GM12891 (cell line): ENCODE data around the gene TMPRSS5.
A peak's percentile ranks its signal among the peaks of the same experiment; 100 is the strongest.

ENCODE experiments used
- DNase-seq: peaks from one replicate; pipeline ENCODE4 v3.0.0; 2011; ENCODE audit warnings: low spot score; ENCODE audit not compliant: insufficient read length
- FAIRE-seq: peaks from 2 replicates; lab custom pipeline; 2011; peaks lifted over from hg19 to GRCh38; lab: Jason Lieb, UNC
- PAX5 ChIP-seq: IDR thresholded peaks from 2 replicates; pipeline ENCODE4 v1.6.1; 2011; ENCODE audit warnings: low read length, moderate library complexity, mild to moderate bottlenecking; ENCODE audit not compliant: insufficient read depth, severe bottlenecking
- POLR2A ChIP-seq: IDR thresholded peaks from 2 replicates; pipeline ENCODE4 v1.6.1; 2011; ENCODE audit warnings: low read depth, low read length, control low read depth
- POLR2AphosphoS5 ChIP-seq: IDR thresholded peaks from 2 replicates; pipeline ENCODE4 v1.6.1; 2011; ENCODE audit warnings: low read depth, low read length, control low read depth
- POU2F2 ChIP-seq: IDR thresholded peaks from 2 replicates; pipeline ENCODE4 v1.6.1; 2011; ENCODE audit warnings: low read depth, mild to moderate bottlenecking, control low read depth, low read length, moderate library complexity
- SPI1 ChIP-seq: IDR thresholded peaks from 2 replicates; pipeline ENCODE4 v1.6.1; 2011; ENCODE audit warnings: low read depth, low read length, control low read depth
- TAF1 ChIP-seq: IDR thresholded peaks from 2 replicates; pipeline ENCODE4 v1.6.1; 2011; ENCODE audit warnings: low read depth, low read length, control low read depth

Gene TMPRSS5

GRCh38 chr11:113685654-113686359 is 20.3 kb downstream of the TMPRSS5 start:
- TF ChIP-seq TAF1 (no peak), PAX5 (no peak), POU2F2 (no peak), POLR2A (no peak), SPI1 (no peak), POLR2AphosphoS5 (no peak)
- peak; percentile 63 for FAIRE-seq

GRCh38 chr11:113684496-113684895 is 21.6 kb downstream of the TMPRSS5 start:
- FAIRE-seq, result no peak
- no peak for DNase-seq
- TF ChIP-seq TAF1 (no peak), POLR2A (no peak), POLR2AphosphoS5 (no peak), PAX5 (no peak), SPI1 (no peak), POU2F2 (no peak)

More at GRCh38 chr11:113685654-113686359, 20.3 kb downstream of the TMPRSS5 start:
- DNase-seq, result no peak

GRCh38 chr11:113683481-113684046 is 22.5 kb downstream of the TMPRSS5 start:
- DNase-seq (no peak), FAIRE-seq (no peak)
- TF ChIP-seq POLR2AphosphoS5, result no peak
- TF ChIP-seq POU2F2, result no peak
- no peak for TF ChIP-seq TAF1
- no peak for TF ChIP-seq POLR2A
- no peak for TF ChIP-seq PAX5
- no peak for TF ChIP-seq SPI1

DNA sequence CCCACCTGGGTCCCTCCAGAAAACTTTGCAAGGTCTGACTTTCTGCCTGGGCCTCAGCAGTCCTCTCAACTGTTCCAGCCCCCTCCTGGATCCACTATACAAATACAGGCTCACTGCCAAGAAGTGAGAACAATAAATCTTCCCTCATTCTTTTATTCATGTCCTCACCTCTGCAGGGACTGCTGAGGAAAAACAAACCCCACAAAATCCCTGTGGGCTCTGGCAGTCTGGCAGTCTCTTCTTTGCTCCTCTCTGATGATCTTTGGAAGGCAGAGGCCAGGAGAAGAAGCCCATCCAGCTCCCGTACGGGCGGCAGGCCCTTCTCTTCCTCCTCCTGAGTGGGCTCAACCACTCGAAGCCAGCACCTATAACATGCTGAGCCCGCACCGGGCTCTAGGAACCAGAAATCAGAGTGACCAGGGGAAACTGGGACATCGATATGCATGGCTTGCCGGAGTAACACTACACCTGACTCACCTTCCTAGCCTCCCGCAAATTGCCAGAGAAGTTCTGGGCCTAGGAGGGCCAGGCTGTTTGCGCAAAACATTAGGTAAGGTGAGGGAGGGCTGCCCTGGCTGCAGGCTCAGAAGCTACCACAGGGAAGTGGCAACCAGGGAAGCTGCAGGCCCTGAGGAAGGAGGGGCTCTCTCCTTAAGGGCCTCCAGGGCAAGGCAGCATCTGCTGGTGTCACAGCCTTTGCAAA is 24.2 kb downstream of the TMPRSS5 start:
- no peak for FAIRE-seq
- TF ChIP-seq POU2F2 (no peak), SPI1 (no peak), POLR2A (no peak), POLR2AphosphoS5 (no peak), PAX5 (no peak), TAF1 (no peak)

GRCh38 chr11:113681282-113681681 is 24.8 kb downstream of the TMPRSS5 start:
- DNase-seq, result no peak
- no peak for TF ChIP-seq TAF1
- FAIRE-seq, result no peak

More for the DNA sequence above, 24.2 kb downstream of the TMPRSS5 start:
- no peak for DNase-seq

GRCh38 chr11:113677685-113678084 is 28.4 kb downstream of the TMPRSS5 start:
- DNase-seq, result no peak
- no peak for FAIRE-seq

DNA sequence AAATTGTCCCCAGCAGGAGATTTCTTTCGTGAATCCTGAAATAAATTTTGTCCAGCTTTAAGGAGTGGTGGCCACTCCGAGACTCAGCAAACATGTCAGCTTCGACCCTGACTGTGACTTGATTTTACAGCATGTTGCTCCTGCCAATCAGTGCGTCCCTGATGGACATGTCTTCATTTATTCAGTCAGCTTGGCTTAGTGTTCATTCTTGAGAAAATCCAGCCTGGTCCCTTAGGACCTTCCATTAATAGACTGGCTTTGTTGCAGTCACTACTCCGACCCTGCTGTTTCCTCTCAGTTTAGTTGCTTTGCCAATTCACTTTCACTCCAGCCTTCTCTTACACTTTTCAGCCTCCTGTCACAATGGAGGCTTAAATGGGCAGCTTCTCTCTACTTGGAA is 30.5 kb downstream of the TMPRSS5 start:
- DNase-seq (no peak), FAIRE-seq (no peak)
- TF ChIP-seq SPI1, result no peak
- TF ChIP-seq POLR2A, result no peak
- TF ChIP-seq TAF1, result no peak
- TF ChIP-seq PAX5, result no peak
- no peak for TF ChIP-seq POLR2AphosphoS5
- TF ChIP-seq POU2F2, result no peak

More at GRCh38 chr11:113677685-113678084, 28.4 kb downstream of the TMPRSS5 start:
- TF ChIP-seq PAX5 (no peak), TAF1 (no peak), POLR2AphosphoS5 (no peak), POLR2A (no peak), SPI1 (no peak), POU2F2 (no peak)

DNA sequence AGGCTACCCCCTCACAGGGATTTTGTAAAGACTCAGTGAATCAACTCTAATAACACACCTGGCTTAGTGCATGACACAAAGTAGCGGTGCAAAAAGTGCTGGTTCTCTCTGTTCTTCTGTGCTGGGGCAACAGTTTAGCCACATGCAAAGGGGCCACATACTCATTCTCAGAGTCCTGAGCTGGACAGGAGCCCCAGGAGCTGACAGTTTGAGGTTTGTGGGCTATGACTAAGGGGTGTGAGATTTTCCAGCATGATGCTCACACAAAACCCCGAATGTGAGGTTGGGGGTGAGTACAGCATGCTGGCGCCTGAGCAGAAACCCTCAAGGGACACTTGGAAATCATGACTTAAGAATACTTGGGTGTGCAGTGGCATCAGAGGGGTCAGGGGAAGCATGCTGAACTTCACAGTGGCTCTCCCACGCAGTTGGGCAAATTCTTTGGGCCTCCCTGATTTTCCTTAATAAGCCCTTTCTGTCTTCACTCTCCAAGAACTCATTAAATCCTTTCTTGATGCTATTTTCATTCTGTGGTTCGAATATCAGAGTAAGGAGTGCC is 31.0 kb downstream of the TMPRSS5 start:
- TF ChIP-seq PAX5, result no peak
- TF ChIP-seq POU2F2, result peak; percentile 66; the same call in 1 of the 2 replicates

GRCh38 chr11:113674397-113674685 is 31.8 kb downstream of the TMPRSS5 start:
- no peak for TF ChIP-seq SPI1
- no peak for TF ChIP-seq POLR2AphosphoS5
- no peak for TF ChIP-seq TAF1
- TF ChIP-seq POU2F2, result no peak
- TF ChIP-seq POLR2A, result no peak
- TF ChIP-seq PAX5, result no peak
- no peak for FAIRE-seq
- no peak for DNase-seq

More for the DNA sequence above, 31.0 kb downstream of the TMPRSS5 start:
- DNase-seq (no peak), FAIRE-seq (no peak)
